ENCODE results near the gene S100A1. TPM values are rescaled to one million over a fixed set of nuclear protein-coding genes. Genes with fewer than 3 reads are reported as not detected.
A peak's percentile ranks its signal among the peaks of the same experiment; 100 is the strongest.

S100A1 gene
- total and polyA plus RNA-seq, 2 of the 8 experiments (the other 6 are each of a cell fraction or from before 2014, with no cell fraction given): 2.0 TPM; not detected in 1

DNA sequence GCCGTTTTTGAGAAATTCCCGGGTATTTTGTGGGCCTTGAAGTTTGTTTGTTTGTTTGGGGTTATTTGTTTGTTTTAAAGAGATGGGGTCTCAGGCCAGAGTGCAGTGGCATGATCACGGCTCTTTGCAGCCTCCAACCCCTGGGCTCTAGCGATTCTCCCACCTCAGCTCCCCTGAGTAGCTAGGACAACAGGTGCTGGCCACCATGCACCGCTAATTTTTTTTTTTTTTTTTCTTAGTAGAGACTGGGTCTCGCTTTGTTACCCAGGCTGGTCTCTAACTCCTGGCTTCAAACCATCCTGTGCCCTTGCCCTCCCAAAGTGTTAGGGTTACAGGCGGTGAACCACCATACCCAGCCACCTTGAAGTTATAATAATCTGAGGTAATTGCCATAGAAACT, 7.6 kb downstream of the S100A1 start:
- DNase-seq (ENCODE audit: low read depth in 1 of 2, low spot score in 2 of 2): no peak
- Histone ChIP-seq H4K91ac (replicated peaks; ENCODE audit: insufficient read length, low read length) (no peak overlapping the region), H3K4me3 (ENCODE audit: extremely low read depth in 1 of 4, insufficient read depth in 2 of 4, low read depth in 3 of 4, low read length in 4 of 4) (peak overlapping the region in 1 of 4 experiments; percentile 97; a peak in 1 of 8 replicates), H3K9me3 (ENCODE audit: insufficient read depth in 2 of 2, low read depth in 1 of 2, low read length in 1 of 2) (no peaks in the 10 kb centered on the region), H3K27ac (ENCODE audit: low read depth, low read length) (no peak overlapping the region), H2BK5ac (ENCODE audit: low read depth, low read length) (no peak overlapping the region), H4K8ac (ENCODE audit: extremely low read depth, insufficient read depth, low read length) (no peak overlapping the region), H3K4ac (replicated peaks; ENCODE audit: insufficient read length, low read depth, low read length) (no peak overlapping the region), H3K4me2 (ENCODE audit: insufficient read depth in 1 of 2, low read depth in 2 of 2, low read length in 2 of 2) (peak overlapping the region in 1 of 2 experiments; percentile 33; a peak in 2 of 4 replicates), H3K14ac (ENCODE audit: insufficient read length) (no peak overlapping the region), H2AK5ac (ENCODE audit: low read depth, low read length) (no peak overlapping the region), H2BK20ac (ENCODE audit: low read length) (no peak overlapping the region), H3K56ac (replicated peaks; ENCODE audit: insufficient read length, low read depth, low read length) (no peak overlapping the region), H2BK15ac (ENCODE audit: low read length) (no peak overlapping the region), H3K4me1 (replicated peaks in 1 of 4; ENCODE audit: control insufficient read depth in 3 of 4, insufficient read depth in 4 of 4, low read length in 3 of 4) (peaks cover 0 to 5% (median 4%) of the 10 kb centered on the region in 4 experiments; a peak in 5 of 7 replicates), H3K23me2 (ENCODE audit: low read depth, low read length) (no peaks in the 10 kb centered on the region; the same call in 1 of the 2 replicates), H2AFZ (ENCODE audit: low read length) (no peak overlapping the region), H3K9ac (replicated peaks in 1 of 4; ENCODE audit: extremely low read depth in 1 of 4, low read depth in 3 of 4, low read length in 3 of 4) (no peak overlapping the region), H3K79me2 (ENCODE audit: control insufficient read depth in 1 of 2, insufficient read depth in 2 of 2, low read length in 2 of 2) (peaks cover 0 to 43% of the 10 kb centered on the region in 2 experiments; a peak in 3 of 4 replicates), H2BK120ac (replicated peaks; ENCODE audit: low read depth, low read length) (no peak overlapping the region), H3K36me3 (ENCODE audit: control insufficient read depth in 2 of 4, insufficient read depth in 4 of 4, low read length in 3 of 4) (peaks cover 31 to 51% (median 43%) of the 10 kb centered on the region in 4 experiments), H3K18ac (ENCODE audit: extremely low read depth, low read length) (no peak overlapping the region), H4K5ac (ENCODE audit: insufficient read length, low read depth, low read length) (no peak overlapping the region), H3K27me3 (replicated peaks in 1 of 4; ENCODE audit: control insufficient read depth in 3 of 4, extremely low read depth in 1 of 4, insufficient read depth in 3 of 4, low read length in 3 of 4) (no peaks in the 10 kb centered on the region), H3K23ac (ENCODE audit: insufficient read length) (no peak overlapping the region), H2BK12ac (ENCODE audit: low read depth, low read length) (no peak overlapping the region), H4K20me1 (replicated peaks in 1 of 2; ENCODE audit: control insufficient read depth in 1 of 2, insufficient read depth in 2 of 2, low read length in 2 of 2) (peaks cover 1 to 2% of the 10 kb centered on the region in 2 experiments), H3K79me1 (ENCODE audit: low read depth, low read length) (no peaks in the 10 kb centered on the region)
- ChIA-PET CTCF (ENCODE audit: partially characterized antibody) (interaction anchor here (0.6 to 2.9 kb wide), 3 partner anchors 13 to 114 kb away, joined by 3 to 13 read pairs (median 7); no protein-coding TSS in a partner anchor), POLR2A (ENCODE audit: partially characterized antibody) (interaction anchor here (0.7 to 16.2 kb wide), 9 partner anchors 10 to 487 kb away, joined by 3 to 343 read pairs (median 30); partner anchors contain the start of genes ILF2, S100A14, S100A16 and S100A6)
- FAIRE-seq: no peak
- whole genome bisulfite sequencing, 2 experiments (ENCODE audit: extremely low coverage in 1 of 2, insufficient coverage in 1 of 2, insufficient read length in 1 of 2, insufficient replicate concordance in 2 of 2, low coverage in 1 of 2, low lambda C conversion rate in 2 of 2, missing lambda C conversion rate in 1 of 2): 89% methylated on average over 6 of the region's 7 CpGs; no CpG with 5 or more reads in 1 of the 2 experiments
- no peak for TF ChIP-seq MAFK (IDR thresholded peaks at IDR 0.05; ENCODE audit: low read depth, low read length)
- TF ChIP-seq, protein P1, sequence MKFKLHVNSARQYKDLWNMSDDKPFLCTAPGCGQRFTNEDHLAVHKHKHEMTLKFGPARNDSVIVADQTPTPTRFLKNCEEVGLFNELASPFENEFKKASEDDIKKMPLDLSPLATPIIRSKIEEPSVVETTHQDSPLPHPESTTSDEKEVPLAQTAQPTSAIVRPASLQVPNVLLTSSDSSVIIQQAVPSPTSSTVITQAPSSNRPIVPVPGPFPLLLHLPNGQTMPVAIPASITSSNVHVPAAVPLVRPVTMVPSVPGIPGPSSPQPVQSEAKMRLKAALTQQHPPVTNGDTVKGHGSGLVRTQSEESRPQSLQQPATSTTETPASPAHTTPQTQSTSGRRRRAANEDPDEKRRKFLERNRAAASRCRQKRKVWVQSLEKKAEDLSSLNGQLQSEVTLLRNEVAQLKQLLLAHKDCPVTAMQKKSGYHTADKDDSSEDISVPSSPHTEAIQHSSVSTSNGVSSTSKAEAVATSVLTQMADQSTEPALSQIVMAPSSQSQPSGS (IDR thresholded peaks at IDR 0.05; ENCODE audit: low read length): no peak
- TF ChIP-seq CHD2 (IDR thresholded peaks at IDR 0.05; ENCODE audit: low read length): no peak
- TF ChIP-seq RNF2 (IDR thresholded peaks at IDR 0.05; ENCODE audit: borderline replicate concordance, low read depth, low read length, missing control alignments, poor library complexity, severe bottlenecking): no peak
- TF ChIP-seq SP4 (IDR thresholded peaks at IDR 0.05; ENCODE audit: low read length): no peak
- TF ChIP-seq SIX5 (IDR thresholded peaks at IDR 0.05; ENCODE audit: low read depth, low read length): no peak
- no peak for TF ChIP-seq NRF1 (IDR thresholded peaks at IDR 0.05; ENCODE audit: low read depth, low read length)
- no peak for TF ChIP-seq CBX8 (IDR thresholded peaks at IDR 0.05; ENCODE audit: borderline replicate concordance, low read depth, low read length)
- TF ChIP-seq, protein P2, sequence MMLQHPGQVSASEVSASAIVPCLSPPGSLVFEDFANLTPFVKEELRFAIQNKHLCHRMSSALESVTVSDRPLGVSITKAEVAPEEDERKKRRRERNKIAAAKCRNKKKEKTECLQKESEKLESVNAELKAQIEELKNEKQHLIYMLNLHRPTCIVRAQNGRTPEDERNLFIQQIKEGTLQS (IDR thresholded peaks at IDR 0.05; ENCODE audit: insufficient read depth, low read depth, low read length): no peak
- no peak for TF ChIP-seq EGR1 (IDR thresholded peaks at IDR 0.05; ENCODE audit: borderline replicate concordance, low read depth, low read length)
- TF ChIP-seq SP1 (IDR thresholded peaks at IDR 0.05; ENCODE audit: low read depth, low read length): no peak

All from H1 (cell line).